BJ (cell line): ENCODE measurements around the gene NDUFS8. TPM values are rescaled to one million over a fixed set of nuclear protein-coding genes. Genes with fewer than 3 reads are reported as not detected.

Experiments used
- CTCF ChIA-PET: fragments of 350-600 bp; formaldehyde crosslinking; extraction: SDS; loops from one replicate; lab custom pipeline; 2021; ENCODE audit warnings: antibody characterized with exemption, inconsistent platforms; lab: Yijun Ruan, JAX
- POLR2A ChIA-PET: fragments of 300-600 bp; sonication (Branson Sonifier 250); formaldehyde crosslinking; extraction: SDS; loops from one replicate; lab custom pipeline; 2021; ENCODE audit warnings: antibody characterized with exemption; lab: Charles Lee
- DNase-seq: peaks from one replicate; pipeline ENCODE4 v3.0.0-alpha.2; 2011; ENCODE audit warnings: low read depth
- H3K27me3 ChIP-seq: 2 replicates; pipeline ENCODE4 v1.6.0; 2011; ENCODE audit warnings: low read length; ENCODE audit not compliant: control insufficient read depth, insufficient read depth
- H3K36me3 ChIP-seq: 2 replicates; pipeline ENCODE4 v1.5.1; 2011; ENCODE audit warnings: low read length; ENCODE audit not compliant: control insufficient read depth, insufficient read depth
- H3K4me3 ChIP-seq: 2 replicates; pipeline ENCODE4 v1.5.1; 2011; ENCODE audit warnings: low read depth, mild to moderate bottlenecking, control low read depth, low read length
- polyA plus RNA-seq: library from polyadenylated mRNA; depleted of rRNA; stranded (reverse); fragments of >200 nt; gene quantifications from 2 replicates; pipeline ENCODE4 v1.2.3, GENCODE V29; 2011
- TF ChIP-seq, protein P1 (sequence below): IDR thresholded peaks from 2 replicates; pipeline ENCODE4 v1.5.1; 2011; ENCODE audit warnings: low read depth, mild to moderate bottlenecking, control low read depth, inconsistent platforms, low read length, moderate library complexity; ENCODE audit not compliant: insufficient read depth

NDUFS8 gene
- polyA plus RNA-seq, 1 experiment = 101 TPM

- Histone ChIP-seq H3K27me3 (no peaks in the 10 kb centered on the region), H3K36me3 (peaks cover 65% of the 10 kb centered on the region), H3K4me3 (no peak overlapping the region)
- ChIA-PET CTCF (no interaction called here), POLR2A (no interaction called here)
- no peak for DNase-seq
- TF ChIP-seq, protein P1, sequence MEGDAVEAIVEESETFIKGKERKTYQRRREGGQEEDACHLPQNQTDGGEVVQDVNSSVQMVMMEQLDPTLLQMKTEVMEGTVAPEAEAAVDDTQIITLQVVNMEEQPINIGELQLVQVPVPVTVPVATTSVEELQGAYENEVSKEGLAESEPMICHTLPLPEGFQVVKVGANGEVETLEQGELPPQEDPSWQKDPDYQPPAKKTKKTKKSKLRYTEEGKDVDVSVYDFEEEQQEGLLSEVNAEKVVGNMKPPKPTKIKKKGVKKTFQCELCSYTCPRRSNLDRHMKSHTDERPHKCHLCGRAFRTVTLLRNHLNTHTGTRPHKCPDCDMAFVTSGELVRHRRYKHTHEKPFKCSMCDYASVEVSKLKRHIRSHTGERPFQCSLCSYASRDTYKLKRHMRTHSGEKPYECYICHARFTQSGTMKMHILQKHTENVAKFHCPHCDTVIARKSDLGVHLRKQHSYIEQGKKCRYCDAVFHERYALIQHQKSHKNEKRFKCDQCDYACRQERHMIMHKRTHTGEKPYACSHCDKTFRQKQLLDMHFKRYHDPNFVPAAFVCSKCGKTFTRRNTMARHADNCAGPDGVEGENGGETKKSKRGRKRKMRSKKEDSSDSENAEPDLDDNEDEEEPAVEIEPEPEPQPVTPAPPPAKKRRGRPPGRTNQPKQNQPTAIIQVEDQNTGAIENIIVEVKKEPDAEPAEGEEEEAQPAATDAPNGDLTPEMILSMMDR = no peak
Measured at GRCh38 chr11:68048681-68049508, 18.4 kb downstream of the NDUFS8 start.

DNA sequence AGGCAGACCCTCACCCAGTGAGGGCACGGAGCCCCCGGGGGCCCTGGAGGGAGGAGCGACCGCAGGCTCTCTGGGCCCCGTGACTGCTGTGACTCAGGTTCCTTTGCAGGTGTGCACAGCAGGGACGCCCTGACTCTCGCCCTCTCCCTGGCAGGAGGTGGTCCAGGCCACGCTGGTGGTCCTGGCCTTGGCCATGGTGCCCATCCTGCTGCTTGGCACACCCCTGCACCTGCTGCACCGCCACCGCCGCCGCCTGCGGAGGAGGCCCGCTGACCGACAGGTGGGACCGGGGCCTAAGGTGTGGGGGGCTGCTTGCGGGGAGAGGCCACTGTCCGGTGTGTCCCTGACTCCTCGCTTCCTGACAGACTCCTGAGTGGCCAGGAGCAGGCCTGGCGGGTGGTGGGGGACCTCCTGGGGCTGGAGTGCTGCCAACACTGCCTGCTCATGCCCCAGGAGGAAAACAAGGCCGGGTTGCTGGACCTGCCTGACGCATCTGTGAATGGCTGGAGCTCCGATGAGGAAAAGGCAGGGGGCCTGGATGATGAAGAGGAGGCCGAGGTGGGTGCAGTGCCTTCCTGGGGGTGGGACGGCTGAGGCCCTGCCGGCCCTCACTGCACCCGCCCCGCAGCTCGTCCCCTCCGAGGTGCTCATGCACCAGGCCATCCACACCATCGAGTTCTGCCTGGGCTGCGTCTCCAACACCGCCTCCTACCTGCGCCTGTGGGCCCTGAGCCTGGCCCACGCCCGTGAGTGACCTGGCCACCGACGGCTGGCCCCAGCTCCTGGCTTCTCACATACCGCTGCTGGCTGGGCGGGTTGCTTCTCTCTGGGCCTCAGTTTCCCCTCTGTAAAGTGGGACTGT, 19.3 kb downstream of the NDUFS8 start:
- no peak for DNase-seq
- no peak overlapping the region for H3K4me3 ChIP-seq
- peaks cover 56% of the 10 kb centered on the region for H3K36me3 ChIP-seq
- H3K27me3 ChIP-seq = no peaks in the 10 kb centered on the region
- CTCF ChIA-PET = interaction anchor here (1.2 to 1.6 kb wide), 2 partner anchors 12 to 159 kb away, joined by 3 to 4 read pairs; no protein-coding TSS in a partner anchor
- TF ChIP-seq, protein P1 = no peak
- POLR2A ChIA-PET = no interaction called here

DNA sequence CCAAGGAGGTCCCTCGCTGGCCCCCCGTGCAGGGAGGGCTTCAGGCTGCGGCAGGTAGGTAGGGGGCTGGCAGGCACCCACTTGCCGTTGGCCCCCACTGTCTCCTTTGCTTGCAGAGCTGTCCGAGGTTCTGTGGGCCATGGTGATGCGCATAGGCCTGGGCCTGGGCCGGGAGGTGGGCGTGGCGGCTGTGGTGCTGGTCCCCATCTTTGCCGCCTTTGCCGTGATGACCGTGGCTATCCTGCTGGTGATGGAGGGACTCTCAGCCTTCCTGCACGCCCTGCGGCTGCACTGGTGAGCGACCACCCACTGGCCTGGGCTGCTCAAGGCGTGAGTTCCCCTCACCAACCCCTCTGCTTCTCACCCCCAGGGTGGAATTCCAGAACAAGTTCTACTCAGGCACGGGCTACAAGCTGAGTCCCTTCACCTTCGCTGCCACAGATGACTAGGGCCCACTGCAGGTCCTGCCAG, 19.9 kb downstream of the NDUFS8 start:
- DNase-seq = no peak
- CTCF ChIA-PET = interaction anchor here (0.6 to 1.6 kb wide), 3 partner anchors 12 to 158 kb away, joined by 3 to 4 read pairs (median 3); no protein-coding TSS in a partner anchor
- TF ChIP-seq, protein P1 = no peak
- no peak overlapping the region for H3K4me3 ChIP-seq
- no peaks in the 10 kb centered on the region for H3K27me3 ChIP-seq
- POLR2A ChIA-PET = no interaction called here
- H3K36me3 ChIP-seq = peaks cover 51% of the 10 kb centered on the region

- CTCF ChIA-PET = interaction anchor here (1.0 to 1.6 kb wide), 4 partner anchors 11 to 157 kb away, joined by 3 to 5 read pairs (median 4); no protein-coding TSS in a partner anchor
- DNase-seq = no peak
Measured at GRCh38 chr11:68051191-68052136, 21.0 kb downstream of the NDUFS8 start.

More at GRCh38 chr11:68051191-68052136, 21.0 kb downstream of the NDUFS8 start:
- Histone ChIP-seq H3K4me3 (no peak overlapping the region), H3K36me3 (peaks cover 43% of the 10 kb centered on the region), H3K27me3 (no peaks in the 10 kb centered on the region)
- POLR2A ChIA-PET = no interaction called here
- TF ChIP-seq, protein P1 = no peak
